HG03039 (cell line): ENCODE data around the gene CTSH.

Source experiments
- ATAC-seq: cut with Tn5 transposase; IDR thresholded peaks from one replicate; pipeline ENCODE4 v1.9.1; 2021; ENCODE audit warnings: mild to moderate bottlenecking, moderate library complexity; ENCODE audit not compliant: unreplicated experiment

CTSH gene

GRCh38 chr15:78978601-78979179 lies 33.8 kb upstream of the CTSH start:
- no peak for ATAC-seq

GRCh38 chr15:78977591-78978347 lies 32.9 kb upstream of the CTSH start:
- ATAC-seq: peak; percentile 14

- peak; percentile 61 for ATAC-seq
Measured at GRCh38 chr15:78977091-78977571, 32.3 kb upstream of the CTSH start.

- ATAC-seq: peak; percentile 10
Measured at GRCh38 chr15:78976691-78977090, 31.8 kb upstream of the CTSH start.

- ATAC-seq: no peak
Measured at GRCh38 chr15:78974272-78974918, 29.5 kb upstream of the CTSH start.

GRCh38 chr15:78969687-78970349 lies 25.0 kb upstream of the CTSH start:
- no peak for ATAC-seq

- no peak for ATAC-seq
Measured at GRCh38 chr15:78968539-78969271, 23.9 kb upstream of the CTSH start.

- ATAC-seq: no peak
Measured at GRCh38 chr15:78968114-78968513, 23.3 kb upstream of the CTSH start.

- no peak for ATAC-seq
Measured at GRCh38 chr15:78960308-78960707, 15.5 kb upstream of the CTSH start.

- ATAC-seq: no peak
Measured at GRCh38 chr15:78959360-78959759, 14.5 kb upstream of the CTSH start.

- ATAC-seq: no peak
Measured at GRCh38 chr15:78957416-78958093, 12.7 kb upstream of the CTSH start.

GRCh38 chr15:78956937-78957336 lies 12.1 kb upstream of the CTSH start:
- no peak for ATAC-seq

- no peak for ATAC-seq
Measured at GRCh38 chr15:78955355-78955754, 10.5 kb upstream of the CTSH start.

GRCh38 chr15:78951841-78952238 lies 7.0 kb upstream of the CTSH start:
- ATAC-seq: no peak

- ATAC-seq: no peak
Measured at GRCh38 chr15:78950902-78951840, 6.3 kb upstream of the CTSH start.

- no peak for ATAC-seq
Measured at GRCh38 chr15:78950343-78950742, 5.5 kb upstream of the CTSH start.

- ATAC-seq: no peak
Measured at GRCh38 chr15:78949461-78949860, 4.6 kb upstream of the CTSH start.

GRCh38 chr15:78947506-78947905 lies 2.7 kb upstream of the CTSH start:
- ATAC-seq: no peak

- no peak for ATAC-seq
Measured at GRCh38 chr15:78946493-78946892, 1.6 kb upstream of the CTSH start.
